Caco-2 (cell line): Measurements from ENCODE around the gene DDX4. TPM values are rescaled to one million over a fixed set of nuclear protein-coding genes. Genes with fewer than 3 reads are reported as not detected.
"Not testable (repeated sequence)": the region's sequence is repeated elsewhere in the genome, so short reads cannot be mapped to it uniquely, and the experiment has no call there.

Experiments
- BruUV-seq: library from RNA; stranded (reverse); fragments of 400-500 nt; replicated peaks from 2 replicates; lab custom pipeline; 2021; lab: Mats Ljungman, UMichigan
- CTCF ChIA-PET: fragments of 300-600 bp; sonication (Branson Sonifier 250); formaldehyde crosslinking; loops from one replicate; lab custom pipeline; 2022; ENCODE audit warnings: antibody characterized with exemption; lab: Charles Lee
- POLR2A ChIA-PET: fragments of 300-600 bp; sonication (Branson Sonifier 250); formaldehyde crosslinking; loops from one replicate; lab custom pipeline; 2022; ENCODE audit warnings: antibody characterized with exemption; lab: Charles Lee
- DNase-seq, 2 experiments: peaks; one replicate each; pipeline versions ENCODE4 v3.0.0 to v3.0.0-alpha.2; 2020 to 2022
- H3K27me3 ChIP-seq: replicated peaks from 2 replicates; pipeline ENCODE4 v1.6.0; 2011; ENCODE audit warnings: low read length; ENCODE audit not compliant: control insufficient read depth, insufficient read depth
- H3K36me3 ChIP-seq: 2 replicates; pipeline ENCODE4 v1.5.1; 2011; ENCODE audit warnings: low read length; ENCODE audit not compliant: control insufficient read depth, insufficient read depth
- H3K4me1 ChIP-seq: fragments of 250-450 bp; sonication (Bioruptor Pico); 2 replicates; pipeline ENCODE4 v1.5.1; 2020; ENCODE audit warnings: mild to moderate bottlenecking
- H3K4me3 ChIP-seq: 2 replicates; pipeline ENCODE4 v1.5.1; 2011; ENCODE audit warnings: low read depth, mild to moderate bottlenecking, control low read depth, low read length
- H3K9me3 ChIP-seq: fragments of 250-450 bp; sonication (Bioruptor Pico); 2 replicates; pipeline ENCODE4 v1.5.1; 2020; ENCODE audit warnings: mild to moderate bottlenecking, moderate library complexity
- H3K27ac Mint-ChIP-seq: one replicate; pipeline ENCODE4 v1.8.0; 2022; ENCODE audit warnings: mixed read lengths; ENCODE audit not compliant: unreplicated experiment
- H3K27me3 Mint-ChIP-seq: one replicate; pipeline ENCODE4 v1.8.0; 2022; ENCODE audit warnings: mixed read lengths; ENCODE audit not compliant: insufficient read depth, unreplicated experiment
- H3K36me3 Mint-ChIP-seq: one replicate; pipeline ENCODE4 v1.8.0; 2022; ENCODE audit warnings: mild to moderate bottlenecking, mixed read lengths; ENCODE audit not compliant: insufficient read depth, unreplicated experiment
- H3K4me1 Mint-ChIP-seq: one replicate; pipeline ENCODE4 v1.8.0; 2022; ENCODE audit warnings: low read depth, mixed read lengths; ENCODE audit not compliant: unreplicated experiment
- H3K4me3 Mint-ChIP-seq: one replicate; pipeline ENCODE4 v1.8.0; 2022; ENCODE audit warnings: mild to moderate bottlenecking, moderate library complexity, mixed read lengths; ENCODE audit not compliant: unreplicated experiment
- H3K9me3 Mint-ChIP-seq: one replicate; pipeline ENCODE4 v1.8.0; 2022; ENCODE audit warnings: mixed read lengths; ENCODE audit not compliant: unreplicated experiment
- intact Hi-C: fragments of 100-400 bp; cut with micrococcal nuclease; formaldehyde crosslinking; loops from one replicate; pipeline ENCODE4 v1.10.0; 2022; ENCODE audit not compliant: unreplicated experiment
- total RNA-seq: library from RNA; stranded (reverse); gene quantifications from 2 replicates; pipeline ENCODE4 v1.2.3, GENCODE V29; 2022
- TF ChIP-seq, protein P1 (sequence below), 2 experiments: fragments of 200-600 bp in 1 of 2; IDR thresholded peaks; 1 replicate in 1 of 2; 2 replicates in 1 of 2; pipeline versions ENCODE4 v1.5.1 to v1.8.0; 2011 to 2022; ENCODE audit warnings: antibody characterized with exemption in 1 of 2, control low read depth in 1 of 2, inconsistent platforms in 1 of 2, low read depth in 1 of 2, low read length in 1 of 2, mild to moderate bottlenecking in 1 of 2, moderate library complexity in 1 of 2; ENCODE audit not compliant: insufficient read depth in 1 of 2, severe bottlenecking in 1 of 2, unreplicated experiment in 1 of 2

The DDX4 gene
- total RNA-seq, 1 experiment from 2014 or later: not detected

GRCh38 chr5:55692509-55692908 lies 45.4 kb upstream of the DDX4 start:
- no peak overlapping the region for H3K27ac Mint-ChIP-seq
- H3K4me1 Mint-ChIP-seq: peaks cover 23% of the 10 kb centered on the region
- no TSS peak for BruUV-seq
- DNase-seq: no peak
- no peak overlapping the region for H3K4me3 Mint-ChIP-seq
- Histone ChIP-seq H3K4me3 (no peak overlapping the region), H3K27me3 (no peaks in the 10 kb centered on the region), H3K4me1 (peaks cover 24% of the 10 kb centered on the region), H3K9me3 (no peaks in the 10 kb centered on the region), H3K36me3 (no peaks in the 10 kb centered on the region)
- H3K27me3 Mint-ChIP-seq: no peaks in the 10 kb centered on the region
- TF ChIP-seq, protein P1, sequence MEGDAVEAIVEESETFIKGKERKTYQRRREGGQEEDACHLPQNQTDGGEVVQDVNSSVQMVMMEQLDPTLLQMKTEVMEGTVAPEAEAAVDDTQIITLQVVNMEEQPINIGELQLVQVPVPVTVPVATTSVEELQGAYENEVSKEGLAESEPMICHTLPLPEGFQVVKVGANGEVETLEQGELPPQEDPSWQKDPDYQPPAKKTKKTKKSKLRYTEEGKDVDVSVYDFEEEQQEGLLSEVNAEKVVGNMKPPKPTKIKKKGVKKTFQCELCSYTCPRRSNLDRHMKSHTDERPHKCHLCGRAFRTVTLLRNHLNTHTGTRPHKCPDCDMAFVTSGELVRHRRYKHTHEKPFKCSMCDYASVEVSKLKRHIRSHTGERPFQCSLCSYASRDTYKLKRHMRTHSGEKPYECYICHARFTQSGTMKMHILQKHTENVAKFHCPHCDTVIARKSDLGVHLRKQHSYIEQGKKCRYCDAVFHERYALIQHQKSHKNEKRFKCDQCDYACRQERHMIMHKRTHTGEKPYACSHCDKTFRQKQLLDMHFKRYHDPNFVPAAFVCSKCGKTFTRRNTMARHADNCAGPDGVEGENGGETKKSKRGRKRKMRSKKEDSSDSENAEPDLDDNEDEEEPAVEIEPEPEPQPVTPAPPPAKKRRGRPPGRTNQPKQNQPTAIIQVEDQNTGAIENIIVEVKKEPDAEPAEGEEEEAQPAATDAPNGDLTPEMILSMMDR (IDR thresholded peaks at IDR 0.05; ENCODE audit: insufficient read depth in 1 of 2, low read depth in 1 of 2, low read length in 1 of 2, severe bottlenecking in 1 of 2, unreplicated experiment in 1 of 2): no peak
- ChIA-PET CTCF (interaction anchor here (0.5 to 1.5 kb wide), 15 partner anchors 73 to 509 kb away, joined by 3 to 10 read pairs (median 3); partner anchors contain the start of genes DHX29, MTREX and PLPP1), POLR2A (no interaction called here)
- peaks cover 6% of the 10 kb centered on the region for H3K36me3 Mint-ChIP-seq
- intact Hi-C loops: loop anchor here (5.0 to 10.0 kb wide), 4 partner anchors 118 to 510 kb away; partner anchors contain the start of gene MCIDAS
- no peaks in the 10 kb centered on the region for H3K9me3 Mint-ChIP-seq

DNA sequence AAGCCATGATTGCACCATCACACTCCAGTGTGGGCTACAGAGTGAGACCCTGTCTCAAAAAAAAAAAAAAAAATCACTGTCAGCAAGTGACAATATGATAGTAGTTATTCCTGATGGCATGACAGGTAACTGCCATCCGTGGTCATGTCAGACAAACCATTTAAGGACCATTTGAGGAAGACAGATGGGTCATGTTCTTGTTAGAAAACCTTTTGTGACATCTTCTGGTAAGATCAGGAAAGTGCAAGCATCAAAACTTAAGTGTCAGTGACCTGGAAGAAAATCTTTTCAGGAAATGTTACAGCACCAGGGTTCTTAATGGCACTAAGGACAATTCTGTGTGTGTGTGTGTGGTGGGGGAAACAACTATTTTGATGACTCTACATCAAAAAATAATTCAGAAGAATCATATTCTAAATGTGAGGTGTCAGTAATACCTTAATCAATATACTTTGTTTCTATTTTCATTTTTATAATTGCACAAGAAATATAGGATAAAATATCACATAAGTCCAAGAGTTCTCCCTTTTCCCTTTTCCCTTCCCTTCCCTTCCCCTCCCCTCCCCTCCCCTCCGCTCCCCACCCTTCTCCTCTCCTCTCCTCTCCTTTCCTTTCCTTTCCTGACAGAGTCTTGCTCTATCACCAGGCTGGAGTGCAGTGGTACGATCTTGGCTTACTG lies 43.6 kb upstream of the DDX4 start:
- peak in 1 of 2 experiments; percentile 51 for DNase-seq
- no peaks in the 10 kb centered on the region for H3K9me3 Mint-ChIP-seq
- peaks cover 6% of the 10 kb centered on the region for H3K36me3 Mint-ChIP-seq
- no peak overlapping the region for H3K4me3 ChIP-seq
- no TSS peak for BruUV-seq
- POLR2A ChIA-PET: no interaction called here
- peak overlapping the region; percentile 18 for H3K27ac Mint-ChIP-seq
- intact Hi-C loops: loop anchor here (1.0 to 10.0 kb wide), 6 partner anchors 119 to 508 kb away; partner anchors contain the start of gene MCIDAS
- CTCF ChIA-PET: no interaction called here
- H3K27me3 Mint-ChIP-seq: no peaks in the 10 kb centered on the region
- TF ChIP-seq, protein P1 (IDR thresholded peaks at IDR 0.05; ENCODE audit: insufficient read depth in 1 of 2, low read depth in 1 of 2, low read length in 1 of 2, severe bottlenecking in 1 of 2, unreplicated experiment in 1 of 2): peak; percentile 46 to 58
- no peaks in the 10 kb centered on the region for H3K36me3 ChIP-seq
- H3K4me1 ChIP-seq: peaks cover 24% of the 10 kb centered on the region
- H3K4me3 Mint-ChIP-seq: no peak overlapping the region
- H3K9me3 ChIP-seq: no peaks in the 10 kb centered on the region
- H3K27me3 ChIP-seq: no peaks in the 10 kb centered on the region
- peaks cover 23% of the 10 kb centered on the region for H3K4me1 Mint-ChIP-seq

- POLR2A ChIA-PET, H3K36me3 ChIP-seq, H3K9me3 ChIP-seq, H3K27me3 ChIP-seq, H3K27ac Mint-ChIP-seq, H3K4me3 Mint-ChIP-seq, BruUV-seq, H3K27me3 Mint-ChIP-seq, CTCF ChIA-PET, H3K4me3 ChIP-seq, H3K9me3 Mint-ChIP-seq, DNase-seq: not testable (repeated sequence)
- H3K36me3 Mint-ChIP-seq: peaks cover 12% of the 10 kb centered on the region
- H3K4me1 ChIP-seq: peaks cover 12% of the 10 kb centered on the region
- H3K4me1 Mint-ChIP-seq: peaks cover 18% of the 10 kb centered on the region
- intact Hi-C loops: loop anchor here (10.0 kb wide), 2 partner anchors 122 to 202 kb away; no protein-coding TSS in a partner anchor
Measured at GRCh38 chr5:55696704-55697103, 41.2 kb upstream of the DDX4 start.
